ENCODE results near the gene DBH.
A peak's percentile ranks its signal among the peaks of the same experiment; 100 is the strongest.

DBH gene

GRCh38 chr9:133609311-133610098 lies 26.7 kb upstream of the DBH start, which contains the start of gene FAM163B:
TSS of gene FAM163B (minus strand) at chr9:133609389. CDS start at chr9:133580223, 29,166 bp downstream.
- H3K9me3 Mint-ChIP-seq: no peaks in the 10 kb centered on the region
- no peak within 1 kb of the TSS for H3K27ac Mint-ChIP-seq
- DNase-seq: peak; percentile 62
- H3K4me1 Mint-ChIP-seq (ENCODE audit: low read depth): peaks cover 3% of the 10 kb centered on the region
- no peak within 1 kb of the TSS for H3K4me3 Mint-ChIP-seq
- no peaks in the 10 kb centered on the region for H3K36me3 Mint-ChIP-seq (ENCODE audit: low read depth)
- H3K27me3 Mint-ChIP-seq: peaks cover 65% of the 10 kb centered on the region

- H3K36me3 Mint-ChIP-seq (ENCODE audit: low read depth): no peaks in the 10 kb centered on the region
- no peak overlapping the region for H3K4me3 Mint-ChIP-seq
- H3K4me1 Mint-ChIP-seq (ENCODE audit: low read depth): no peaks in the 10 kb centered on the region
- no peaks in the 10 kb centered on the region for H3K9me3 Mint-ChIP-seq
- DNase-seq: no peak
- H3K27ac Mint-ChIP-seq: no peak overlapping the region
- peaks cover 60% of the 10 kb centered on the region for H3K27me3 Mint-ChIP-seq
These were observed 25.3 kb upstream of the DBH start for GRCh38 chr9:133610845-133611244.

GRCh38 chr9:133612051-133612450 lies 24.1 kb upstream of the DBH start:
- Mint-ChIP-seq H3K4me1 (ENCODE audit: low read depth) (no peaks in the 10 kb centered on the region), H3K4me3 (no peak overlapping the region), H3K36me3 (ENCODE audit: low read depth) (no peaks in the 10 kb centered on the region), H3K27me3 (peaks cover 50% of the 10 kb centered on the region), H3K27ac (no peak overlapping the region), H3K9me3 (no peaks in the 10 kb centered on the region)
- DNase-seq: no peak

- Mint-ChIP-seq H3K4me1 (ENCODE audit: low read depth) (no peaks in the 10 kb centered on the region), H3K27me3 (peaks cover 42% of the 10 kb centered on the region), H3K4me3 (no peak overlapping the region), H3K9me3 (no peaks in the 10 kb centered on the region), H3K27ac (no peak overlapping the region), H3K36me3 (ENCODE audit: low read depth) (no peaks in the 10 kb centered on the region)
- no peak for DNase-seq
These were observed 23.3 kb upstream of the DBH start for GRCh38 chr9:133612816-133613215.

- DNase-seq: no peak
- Mint-ChIP-seq H3K4me1 (ENCODE audit: low read depth) (no peaks in the 10 kb centered on the region), H3K4me3 (no peak overlapping the region), H3K27ac (no peak overlapping the region), H3K9me3 (no peaks in the 10 kb centered on the region), H3K27me3 (peaks cover 36% of the 10 kb centered on the region), H3K36me3 (ENCODE audit: low read depth) (no peaks in the 10 kb centered on the region)
These were observed 22.7 kb upstream of the DBH start for GRCh38 chr9:133613432-133613831.

- Mint-ChIP-seq H3K27me3 (peaks cover 33% of the 10 kb centered on the region), H3K9me3 (no peaks in the 10 kb centered on the region), H3K27ac (no peak overlapping the region), H3K36me3 (ENCODE audit: low read depth) (no peaks in the 10 kb centered on the region), H3K4me3 (no peak overlapping the region), H3K4me1 (ENCODE audit: low read depth) (peaks cover 3% of the 10 kb centered on the region)
- no peak for DNase-seq
These were observed 22.1 kb upstream of the DBH start for GRCh38 chr9:133614056-133614455.

GRCh38 chr9:133614678-133615077 lies 21.5 kb upstream of the DBH start:
- H3K27ac Mint-ChIP-seq: no peak overlapping the region
- no peak for DNase-seq
- H3K4me3 Mint-ChIP-seq: no peak overlapping the region
- H3K4me1 Mint-ChIP-seq (ENCODE audit: low read depth): peaks cover 8% of the 10 kb centered on the region
- peaks cover 29% of the 10 kb centered on the region for H3K27me3 Mint-ChIP-seq
- H3K9me3 Mint-ChIP-seq: no peaks in the 10 kb centered on the region
- H3K36me3 Mint-ChIP-seq (ENCODE audit: low read depth): no peaks in the 10 kb centered on the region

- Mint-ChIP-seq H3K27ac (no peak overlapping the region), H3K9me3 (no peaks in the 10 kb centered on the region), H3K27me3 (peaks cover 24% of the 10 kb centered on the region), H3K4me1 (ENCODE audit: low read depth) (peaks cover 13% of the 10 kb centered on the region), H3K4me3 (no peak overlapping the region), H3K36me3 (ENCODE audit: low read depth) (no peaks in the 10 kb centered on the region)
- no peak for DNase-seq
These were observed 21.0 kb upstream of the DBH start for GRCh38 chr9:133615186-133615585.

GRCh38 chr9:133615606-133616188 lies 20.5 kb upstream of the DBH start:
- peaks cover 15% of the 10 kb centered on the region for H3K4me1 Mint-ChIP-seq (ENCODE audit: low read depth)
- no peak overlapping the region for H3K27ac Mint-ChIP-seq
- no peak overlapping the region for H3K4me3 Mint-ChIP-seq
- H3K9me3 Mint-ChIP-seq: no peaks in the 10 kb centered on the region
- no peaks in the 10 kb centered on the region for H3K36me3 Mint-ChIP-seq (ENCODE audit: low read depth)
- no peak for DNase-seq
- H3K27me3 Mint-ChIP-seq: peaks cover 19% of the 10 kb centered on the region

- Mint-ChIP-seq H3K9me3 (no peaks in the 10 kb centered on the region), H3K4me1 (ENCODE audit: low read depth) (peaks cover 24% of the 10 kb centered on the region), H3K27ac (no peak overlapping the region), H3K4me3 (no peak overlapping the region), H3K36me3 (ENCODE audit: low read depth) (no peaks in the 10 kb centered on the region), H3K27me3 (peaks cover 8% of the 10 kb centered on the region)
- no peak for DNase-seq
These were observed 19.3 kb upstream of the DBH start for GRCh38 chr9:133616643-133617405.

GRCh38 chr9:133618726-133619125 lies 17.4 kb upstream of the DBH start:
- H3K4me3 Mint-ChIP-seq: no peak overlapping the region
- H3K9me3 Mint-ChIP-seq: no peaks in the 10 kb centered on the region
- no peak overlapping the region for H3K27ac Mint-ChIP-seq
- H3K36me3 Mint-ChIP-seq (ENCODE audit: low read depth): no peaks in the 10 kb centered on the region
- H3K4me1 Mint-ChIP-seq (ENCODE audit: low read depth): peaks cover 31% of the 10 kb centered on the region
- peaks cover 3% of the 10 kb centered on the region for H3K27me3 Mint-ChIP-seq
- DNase-seq: no peak

GRCh38 chr9:133619791-133620190 lies 16.4 kb upstream of the DBH start:
- peaks cover 3% of the 10 kb centered on the region for H3K27me3 Mint-ChIP-seq
- peak; percentile 56 for DNase-seq
- peaks cover 31% of the 10 kb centered on the region for H3K4me1 Mint-ChIP-seq (ENCODE audit: low read depth)
- H3K9me3 Mint-ChIP-seq: no peaks in the 10 kb centered on the region
- no peaks in the 10 kb centered on the region for H3K36me3 Mint-ChIP-seq (ENCODE audit: low read depth)
- H3K27ac Mint-ChIP-seq: peak overlapping the region; percentile 23
- H3K4me3 Mint-ChIP-seq: no peak overlapping the region

- Mint-ChIP-seq H3K27ac (no peak overlapping the region), H3K4me3 (no peak overlapping the region)
These were observed 14.4 kb upstream of the DBH start for GRCh38 chr9:133621725-133622267.

GRCh38 chr9:133622555-133622954 lies 13.6 kb upstream of the DBH start:
- Mint-ChIP-seq H3K4me3 (no peak overlapping the region), H3K27ac (no peak overlapping the region)

More at GRCh38 chr9:133621725-133622267, 14.4 kb upstream of the DBH start:
- Mint-ChIP-seq H3K9me3 (peaks cover 10% of the 10 kb centered on the region), H3K36me3 (ENCODE audit: low read depth) (no peaks in the 10 kb centered on the region), H3K4me1 (ENCODE audit: low read depth) (peaks cover 31% of the 10 kb centered on the region), H3K27me3 (no peaks in the 10 kb centered on the region)
- no peak for DNase-seq

More at GRCh38 chr9:133622555-133622954, 13.6 kb upstream of the DBH start:
- Mint-ChIP-seq H3K36me3 (ENCODE audit: low read depth) (no peaks in the 10 kb centered on the region), H3K4me1 (ENCODE audit: low read depth) (peaks cover 31% of the 10 kb centered on the region), H3K27me3 (no peaks in the 10 kb centered on the region), H3K9me3 (peaks cover 13% of the 10 kb centered on the region)
- no peak for DNase-seq

Data from activated T-cell treated with anti-CD3 and anti-CD28 coated beads, Interleukin-2, amount 50 U/mL, for 24 hours (primary cell).